Activated T-helper 9 cell treated with anti-CD3 and anti-CD28 coated beads, Interleukin-2, amount 50 U/mL, for 16 hours (primary cell): ENCODE data around the gene IL1RL1.
A peak's percentile ranks its signal among the peaks of the same experiment; 100 is the strongest.

Experiments
- DNase-seq: peaks from one replicate; pipeline ENCODE4 v3.0.0-alpha.2; 2020; ENCODE audit warnings: low read depth

IL1RL1 gene

GRCh38 chr2:102337012-102337411 is 25.6 kb downstream of the IL1RL1 start:
- no peak for DNase-seq

DNA sequence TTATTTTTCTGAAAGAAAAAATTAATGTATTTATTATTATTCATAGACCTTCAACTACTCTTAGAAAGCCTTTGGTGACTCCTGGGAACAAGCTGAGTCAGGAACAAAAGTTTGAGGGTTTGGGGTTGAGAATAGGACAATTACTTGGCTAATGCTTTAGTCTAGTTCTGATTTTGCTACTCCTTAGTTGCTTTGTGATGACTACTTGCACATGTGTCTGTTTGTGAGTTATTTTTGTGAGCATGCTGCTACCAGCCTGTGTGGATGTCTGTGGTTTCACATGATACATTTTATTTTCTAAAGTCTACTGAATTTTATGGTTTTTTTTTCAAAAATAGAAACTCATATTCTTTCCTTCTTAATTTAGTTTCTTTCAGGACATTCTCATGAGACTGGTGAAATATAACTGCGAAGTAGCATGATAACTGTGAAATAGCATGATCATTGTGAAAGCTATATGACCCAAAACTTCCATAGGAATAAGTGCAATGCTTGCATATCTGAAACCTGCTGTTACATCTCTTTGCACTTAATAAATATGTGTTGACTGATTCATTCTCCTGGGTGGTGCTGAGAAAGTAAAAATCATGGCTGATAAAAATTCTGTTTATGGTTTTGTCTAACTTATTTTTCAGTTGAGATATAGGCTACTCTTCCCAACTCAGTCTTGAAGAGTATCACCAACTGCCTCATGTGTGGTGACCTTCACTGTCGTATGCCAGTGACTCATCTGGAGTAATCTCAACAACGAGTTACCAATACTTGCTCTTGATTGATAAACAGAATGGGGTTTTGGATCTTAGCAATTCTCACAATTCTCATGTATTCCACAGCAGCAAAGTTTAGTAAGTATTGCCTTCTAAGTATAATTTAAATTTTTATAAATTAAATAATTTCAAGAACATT is 26.4 kb downstream of the IL1RL1 start:
- no peak for DNase-seq

GRCh38 chr2:102340778-102341177 is 29.4 kb downstream of the IL1RL1 start:
- no peak for DNase-seq

GRCh38 chr2:102342888-102343287 is 31.5 kb downstream of the IL1RL1 start:
- no peak for DNase-seq

DNA sequence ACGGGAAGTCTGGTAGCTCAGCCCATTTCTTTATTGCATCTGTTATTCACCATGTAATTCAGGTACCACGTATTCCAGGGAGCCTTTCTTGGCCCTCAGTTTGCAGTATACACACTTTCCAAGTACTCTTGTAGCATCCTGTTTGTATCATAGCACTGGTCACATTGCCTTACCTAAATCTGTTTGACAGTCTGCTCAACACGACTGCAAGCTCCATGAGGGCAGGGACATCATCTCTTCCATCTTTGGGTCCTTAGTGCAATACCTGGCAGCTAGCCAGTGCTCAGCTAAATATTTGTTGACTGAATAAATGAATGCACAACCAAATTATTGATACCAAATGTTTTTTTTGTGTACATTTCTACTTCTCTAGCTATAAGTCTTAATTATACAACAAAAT is 33.0 kb downstream of the IL1RL1 start:
- DNase-seq, result no peak

DNA sequence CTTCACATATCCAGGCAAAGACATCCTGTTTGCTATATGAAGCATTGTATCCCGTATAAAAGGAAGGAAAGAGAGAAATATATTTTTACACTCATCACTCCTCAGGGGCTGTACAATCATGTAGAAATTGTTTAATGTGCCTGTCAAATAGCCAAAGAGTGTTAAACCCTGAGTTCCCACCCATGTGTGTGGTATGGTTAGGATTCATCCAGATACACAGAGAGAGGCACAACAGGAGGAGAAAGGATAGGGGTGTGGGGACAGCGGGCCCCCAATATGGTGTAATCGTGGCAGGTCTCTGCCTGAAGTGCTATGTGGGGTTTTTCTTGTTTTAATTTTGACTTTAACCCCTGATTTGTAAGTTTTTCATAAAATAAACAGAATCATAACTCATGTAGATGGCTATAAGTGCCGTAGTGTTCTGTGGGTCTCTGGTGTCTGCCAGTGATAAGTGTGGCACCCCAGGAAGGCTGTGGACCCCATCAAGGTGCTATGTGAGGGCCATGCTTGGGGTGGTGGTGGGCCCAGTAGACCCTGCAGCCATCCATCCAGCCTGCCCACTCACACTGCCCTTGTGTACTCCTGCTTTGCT is 34.1 kb downstream of the IL1RL1 start:
- no peak for DNase-seq

GRCh38 chr2:102346381-102347130 is 35.2 kb downstream of the IL1RL1 start:
- DNase-seq, result no peak

GRCh38 chr2:102350137-102350793 is 38.9 kb downstream of the IL1RL1 start:
- DNase-seq, result no peak

DNA sequence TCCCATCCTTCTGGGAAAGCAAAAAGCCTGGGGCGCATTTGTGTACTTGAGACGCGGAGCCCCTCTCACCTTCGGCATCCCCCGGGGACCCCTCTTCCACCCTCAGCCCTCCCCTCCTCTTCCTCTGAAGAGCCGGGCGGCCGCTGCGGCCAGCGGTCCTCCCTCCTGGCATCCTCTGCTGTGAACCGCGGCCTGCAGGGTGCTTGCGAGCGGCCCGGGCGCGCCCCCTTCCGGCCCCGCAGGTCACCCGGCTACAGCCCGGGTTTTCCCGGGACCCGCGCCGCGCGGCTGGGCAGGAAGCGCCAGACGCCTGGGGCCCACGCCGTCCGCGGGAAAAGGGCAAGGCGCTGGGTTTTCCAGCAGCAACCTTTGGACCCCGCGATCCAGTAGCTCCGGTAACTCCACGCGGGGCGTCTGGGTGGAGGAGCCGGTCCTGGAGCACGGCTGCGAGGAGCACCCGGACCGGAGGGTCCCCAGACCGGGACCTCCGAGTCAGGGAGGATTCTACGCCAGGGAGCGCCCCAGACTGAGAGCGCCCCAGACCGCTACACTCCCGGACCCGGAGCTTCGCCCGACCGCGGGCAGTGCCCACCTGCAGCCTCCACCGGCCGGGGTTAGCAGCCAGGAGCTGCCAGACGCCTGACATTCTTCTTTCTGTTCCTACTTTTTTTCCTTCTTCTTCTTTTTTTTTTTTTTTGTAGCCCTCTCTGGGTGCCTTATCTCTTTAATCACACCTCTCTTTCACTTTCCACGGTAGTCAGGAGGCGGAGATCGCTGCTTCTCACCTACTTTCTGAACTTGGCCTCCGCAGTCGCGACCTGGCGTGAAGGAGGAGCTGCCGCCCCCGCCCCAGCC is 44.4 kb downstream of the IL1RL1 start, which contains the start of gene IL18R1:
Gene IL18R1, plus strand, starts transcription at position 271 of the 855 bp plus-strand sequence. CDS start 6,865 bp downstream, outside the sequence.
- DNase-seq, result peak; percentile 68

DNA sequence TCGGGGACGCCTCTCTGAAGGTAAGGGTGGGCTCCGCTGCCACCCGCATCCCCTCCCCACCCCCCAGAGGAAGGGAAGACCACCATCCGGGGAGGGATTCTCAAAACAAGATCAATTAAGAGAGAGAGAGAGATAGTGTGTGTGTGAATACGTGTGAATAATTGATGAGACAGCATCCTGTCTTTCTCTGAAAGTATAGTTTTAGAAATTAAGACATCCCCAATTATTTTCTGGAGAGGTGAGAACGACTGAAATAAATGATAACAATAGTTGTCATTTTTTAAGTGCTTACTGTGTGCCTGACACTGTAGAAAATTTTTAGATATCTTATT is 45.0 kb downstream of the IL1RL1 start:
- no peak for DNase-seq

DNA sequence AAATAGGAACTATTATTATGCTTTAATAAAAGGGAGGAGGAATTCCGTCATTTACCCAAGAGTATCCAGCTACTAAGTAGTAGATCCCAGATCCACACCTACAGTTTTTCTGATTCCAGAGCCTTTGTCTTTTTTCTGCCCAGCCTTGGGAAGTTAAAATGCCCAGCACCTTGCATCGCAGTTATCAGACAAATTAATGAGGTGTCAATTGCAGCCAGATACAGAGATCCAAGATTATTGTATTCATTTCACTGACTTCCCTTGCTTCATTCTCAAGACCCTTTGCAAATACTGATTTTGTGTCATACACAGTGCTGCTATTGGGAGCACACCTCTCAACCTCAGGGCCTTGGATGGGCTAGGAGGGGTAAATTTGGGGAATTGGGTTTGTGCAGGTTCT is 45.4 kb downstream of the IL1RL1 start:
- no peak for DNase-seq

GRCh38 chr2:102357937-102358336 is 46.6 kb downstream of the IL1RL1 start:
- DNase-seq, result no peak

- DNase-seq, result peak; percentile 12
Observed at GRCh38 chr2:102358496-102358895, 47.1 kb downstream of the IL1RL1 start.

DNA sequence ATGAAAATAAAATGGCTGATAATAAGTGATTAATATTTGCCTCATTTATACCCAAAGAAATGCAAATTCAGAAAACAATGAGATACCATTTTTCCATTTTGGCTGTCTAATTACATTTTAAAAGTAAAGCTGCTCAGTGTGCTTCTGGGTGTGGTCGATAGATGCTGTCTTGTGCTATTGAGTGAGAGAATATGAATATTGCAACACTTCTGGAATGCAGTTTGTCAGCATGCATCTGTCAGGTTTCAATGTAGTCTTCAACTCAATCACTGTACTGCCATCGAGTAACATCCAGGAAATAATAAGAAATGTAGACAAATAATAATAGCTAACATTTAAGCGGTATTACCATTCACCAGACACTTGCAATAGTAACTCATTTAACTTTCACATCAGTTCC is 48.2 kb downstream of the IL1RL1 start:
- DNase-seq, result no peak

- DNase-seq, result no peak
Observed at GRCh38 chr2:102361632-102362241, 50.4 kb downstream of the IL1RL1 start.

GRCh38 chr2:102365763-102366162 is 54.4 kb downstream of the IL1RL1 start:
- no peak for DNase-seq

DNA sequence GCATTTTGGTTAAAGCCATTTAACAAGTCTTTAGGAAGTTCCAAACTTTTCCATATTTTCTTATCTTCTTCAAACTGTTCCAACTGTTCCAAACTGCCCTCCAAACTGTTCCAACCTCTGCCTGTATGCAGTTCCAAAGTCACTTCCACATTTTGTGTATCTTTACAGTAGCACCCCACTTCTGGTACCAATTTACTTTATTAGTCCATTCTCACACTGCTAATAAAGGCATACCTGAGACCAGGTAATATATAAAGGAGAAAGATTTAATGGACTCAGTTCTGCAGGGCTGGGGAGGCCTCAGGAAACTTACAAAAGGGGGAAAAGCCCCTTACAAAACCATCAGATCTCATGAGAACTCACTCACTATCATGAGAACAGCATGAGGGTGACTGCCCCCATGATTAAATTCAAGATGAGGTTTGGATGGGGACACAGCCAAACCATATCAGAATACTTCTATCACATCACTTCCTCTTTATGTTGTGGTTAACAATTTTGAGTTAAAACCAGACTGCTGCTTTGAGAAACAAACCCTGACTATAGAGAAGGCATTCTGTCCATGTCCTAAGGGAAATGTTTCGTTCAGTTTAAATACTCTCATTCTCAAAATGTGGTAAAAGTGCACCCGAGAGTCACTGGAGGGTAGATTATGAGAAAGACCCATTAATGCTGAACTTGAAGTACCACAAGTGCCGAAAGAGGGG is 55.2 kb downstream of the IL1RL1 start:
- DNase-seq, result no peak

- DNase-seq, result no peak
Observed at GRCh38 chr2:102367331-102367971, 56.1 kb downstream of the IL1RL1 start.

DNA sequence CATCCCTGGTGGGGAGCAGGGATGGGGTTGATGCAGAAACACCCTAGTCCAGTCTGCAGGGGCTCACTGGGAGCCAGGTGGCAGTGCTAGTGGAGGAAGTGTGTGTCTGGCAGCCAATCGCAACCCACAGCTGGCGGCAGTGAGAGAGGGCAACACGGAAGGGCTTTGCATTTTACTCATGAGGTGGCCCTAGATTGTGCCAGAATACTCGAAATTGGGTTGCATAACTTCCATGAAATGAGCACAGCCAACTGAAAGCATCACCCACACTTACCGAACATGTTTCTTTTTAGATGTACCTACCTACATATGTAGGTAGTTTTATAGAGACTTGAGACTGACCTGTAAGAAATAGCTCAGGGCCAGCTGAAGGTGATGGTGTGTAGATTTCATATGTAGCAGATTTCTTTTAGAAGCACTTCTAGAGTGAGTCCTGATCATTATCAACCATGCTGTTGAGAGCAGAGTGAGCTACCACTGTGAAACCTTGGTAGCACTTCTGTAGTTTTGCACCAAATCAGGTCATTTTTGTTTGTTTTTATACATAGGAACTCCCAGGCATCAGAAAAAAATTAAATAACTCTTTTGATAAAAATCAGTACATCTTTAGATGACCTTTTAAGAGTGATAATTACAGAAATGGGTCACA is 57.2 kb downstream of the IL1RL1 start:
- DNase-seq, result peak; percentile 16
